IPS-20b (cell line): ENCODE measurements around the gene PSKH1.

Experiments
- H3K27ac ChIP-seq: one replicate; pipeline ENCODE4 v1.5.1; 2013; ENCODE audit warnings: low read length
- H3K27me3 ChIP-seq: 2 replicates; pipeline ENCODE4 v1.6.1; 2013; ENCODE audit warnings: mild to moderate bottlenecking, low read length, inconsistent platforms; ENCODE audit not compliant: insufficient read depth
- H3K36me3 ChIP-seq: 2 replicates; pipeline ENCODE4 v1.6.1; 2013; ENCODE audit warnings: low read depth, mild to moderate bottlenecking, inconsistent platforms, low read length, moderate library complexity; ENCODE audit not compliant: insufficient read depth
- H3K4me1 ChIP-seq: 2 replicates; pipeline ENCODE4 v1.6.1; 2013; ENCODE audit warnings: mild to moderate bottlenecking, control low read depth, inconsistent platforms, low read length, moderate library complexity; ENCODE audit not compliant: insufficient read depth
- H3K4me3 ChIP-seq: 2 replicates; pipeline ENCODE4 v1.5.1; 2013; ENCODE audit warnings: mild to moderate bottlenecking, low read length, inconsistent platforms
- H3K9ac ChIP-seq: 2 replicates; pipeline ENCODE4 v1.6.1; 2013; ENCODE audit warnings: low read depth, mild to moderate bottlenecking, inconsistent platforms, low read length, moderate library complexity
- H3K9me3 ChIP-seq: 2 replicates; pipeline ENCODE4 v1.6.1; 2013; ENCODE audit warnings: mild to moderate bottlenecking, low read depth, low read length, inconsistent platforms; ENCODE audit not compliant: insufficient read depth

Gene PSKH1

DNA sequence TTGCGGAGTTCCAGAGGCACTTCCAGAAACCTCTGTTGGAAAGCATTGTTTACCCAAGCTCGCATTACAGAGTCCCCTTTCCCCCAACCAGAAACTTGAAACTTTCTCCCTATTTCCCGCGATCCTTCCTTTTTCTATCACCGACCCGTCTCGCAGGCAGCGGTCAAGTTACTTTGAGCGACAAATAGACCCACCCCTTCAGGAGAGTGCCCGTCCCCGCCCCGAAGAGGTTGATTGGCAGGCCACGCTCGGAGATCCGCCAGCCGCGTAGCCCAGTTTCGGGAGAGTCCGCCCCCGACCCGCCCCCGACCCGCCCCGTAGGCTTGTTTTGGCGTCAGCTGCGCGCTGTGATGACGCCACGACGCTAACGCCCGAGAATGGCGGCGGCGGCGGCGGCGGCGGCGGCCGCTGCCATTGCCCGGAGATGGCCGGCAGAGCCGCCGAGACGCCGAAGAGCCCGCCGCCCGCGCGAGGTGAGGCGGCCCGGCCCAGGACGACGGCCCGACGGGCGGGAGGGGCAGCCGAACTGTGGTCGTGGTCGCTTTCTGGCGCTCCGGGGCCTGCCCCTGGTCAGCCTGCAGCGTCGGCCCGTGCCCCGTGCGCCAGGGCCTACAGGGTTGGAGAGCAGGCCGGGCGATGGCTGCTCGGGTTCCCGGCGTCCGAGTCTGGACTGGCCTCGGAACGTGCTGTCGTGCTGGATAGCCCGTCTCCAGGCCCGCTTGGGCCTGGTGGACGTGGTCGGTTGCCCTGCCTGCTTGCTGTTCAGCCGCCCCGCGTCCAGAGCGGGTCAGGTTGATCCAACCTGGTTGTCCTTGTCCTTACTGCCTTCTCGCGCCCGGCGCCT lies at the start of gene PSKH1:
TSS of gene PSKH1 (plus strand) at position 356 of the 844 bp plus-strand sequence. CDS start 15,496 bp downstream, outside the sequence.
- no peaks in the 10 kb centered on the region for H3K36me3 ChIP-seq
- H3K4me1 ChIP-seq: peaks cover 8% of the 10 kb centered on the region; the same call in 1 of the 2 replicates
- peak within 1 kb of the TSS; percentile 98 for H3K9ac ChIP-seq
- H3K9me3 ChIP-seq: no peaks in the 10 kb centered on the region
- no peaks in the 10 kb centered on the region for H3K27me3 ChIP-seq
- H3K4me3 ChIP-seq: peak within 1 kb of the TSS; percentile 87
- H3K27ac ChIP-seq: no peak within 1 kb of the TSS

DNA sequence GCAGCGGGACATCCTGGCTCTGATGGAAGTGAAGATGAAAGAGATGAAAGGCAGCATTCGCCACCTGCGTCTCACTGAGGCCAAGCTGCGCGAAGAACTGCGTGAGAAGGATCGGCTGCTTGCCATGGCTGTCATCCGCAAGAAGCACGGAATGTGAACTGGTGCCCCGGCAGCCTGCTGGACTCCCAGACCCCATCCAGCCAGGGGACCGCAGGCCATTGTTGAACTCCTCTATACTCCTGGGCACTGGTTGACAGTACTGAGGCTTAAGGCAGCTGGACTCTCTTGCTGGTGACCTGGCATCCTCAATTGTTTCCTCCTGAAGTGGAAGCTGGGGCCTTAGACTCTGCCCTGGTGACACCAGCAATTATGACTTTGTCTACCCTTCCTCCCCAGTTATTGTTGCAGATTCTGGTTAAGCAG lies 49.7 kb upstream of the PSKH1 start:
- Histone ChIP-seq H3K36me3 (no peaks in the 10 kb centered on the region), H3K9me3 (no peaks in the 10 kb centered on the region), H3K4me1 (peaks cover 38% of the 10 kb centered on the region), H3K27ac (no peak overlapping the region), H3K4me3 (peak overlapping the region; percentile 90), H3K27me3 (no peaks in the 10 kb centered on the region), H3K9ac (peak overlapping the region; percentile 87; the same call in 1 of the 2 replicates)

DNA sequence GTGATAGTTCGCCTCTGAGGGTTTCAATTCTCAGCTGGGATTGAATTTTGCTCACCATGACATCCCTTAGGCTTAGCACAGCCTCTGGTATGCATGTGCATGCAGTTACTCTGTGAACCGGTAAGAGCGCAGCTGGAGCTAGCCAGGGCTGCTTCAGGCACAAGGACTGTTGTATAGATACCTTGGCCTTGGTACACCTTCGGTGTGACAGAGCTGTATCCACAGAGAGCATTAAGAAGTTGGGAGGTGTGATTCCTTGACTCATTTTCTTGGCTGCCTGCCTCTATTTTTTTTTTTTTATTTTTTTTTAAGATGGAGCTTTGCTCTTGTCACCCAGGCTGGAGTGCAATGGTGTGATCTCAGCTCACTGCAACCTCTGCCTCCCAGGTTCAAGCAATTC lies 48.6 kb upstream of the PSKH1 start:
- H3K36me3 ChIP-seq: peaks cover 6% of the 10 kb centered on the region
- H3K4me1 ChIP-seq: peaks cover 40% of the 10 kb centered on the region
- no peaks in the 10 kb centered on the region for H3K9me3 ChIP-seq
- peak overlapping the region; percentile 90 for H3K4me3 ChIP-seq
- H3K27me3 ChIP-seq: no peaks in the 10 kb centered on the region
- H3K27ac ChIP-seq: no peak overlapping the region
- H3K9ac ChIP-seq: no peak overlapping the region

DNA sequence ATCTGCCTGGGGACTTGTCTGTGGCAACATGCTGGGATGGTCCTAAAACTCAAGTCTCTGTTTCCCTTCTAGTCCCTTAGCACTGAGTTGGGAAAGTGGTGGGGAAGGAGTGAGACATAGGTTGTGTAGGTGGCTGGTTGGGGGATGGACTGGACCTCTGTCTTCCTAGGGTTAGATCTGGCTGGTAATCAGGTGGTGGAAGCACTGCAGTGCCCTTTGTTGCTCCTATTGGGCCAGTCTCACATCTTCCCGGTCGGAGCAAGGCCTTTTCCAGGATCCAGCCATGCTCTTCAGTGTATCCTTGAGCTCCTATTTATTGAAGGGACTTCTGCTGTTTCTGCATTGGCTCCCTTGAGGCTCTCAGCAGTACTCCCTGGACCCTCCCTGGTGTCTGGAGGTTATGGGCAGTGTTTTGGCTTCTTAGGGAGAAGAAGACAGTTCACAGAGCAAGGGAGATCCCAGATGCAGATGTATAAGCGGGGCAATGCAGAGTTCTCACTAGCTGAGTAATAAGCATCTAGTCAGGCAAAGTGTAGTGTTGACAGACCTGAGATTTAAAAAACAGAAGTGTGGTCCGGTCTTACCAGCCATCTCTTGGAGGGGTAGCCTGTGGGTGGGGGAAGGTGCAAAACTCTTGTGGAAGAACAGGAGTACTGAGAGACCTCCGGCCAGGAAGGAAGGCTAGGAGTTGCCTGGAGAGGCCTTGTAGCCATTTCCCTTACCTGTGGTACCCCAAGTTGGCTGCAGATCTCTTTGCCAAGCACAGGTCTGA lies 47.6 kb upstream of the PSKH1 start:
- H3K4me1 ChIP-seq: peaks cover 40% of the 10 kb centered on the region
- no peaks in the 10 kb centered on the region for H3K9me3 ChIP-seq
- H3K27ac ChIP-seq: peak overlapping the region; percentile 96
- H3K4me3 ChIP-seq: peak overlapping the region; percentile 97
- H3K27me3 ChIP-seq: no peaks in the 10 kb centered on the region
- H3K36me3 ChIP-seq: peaks cover 8% of the 10 kb centered on the region
- H3K9ac ChIP-seq: peak overlapping the region; percentile 95

DNA sequence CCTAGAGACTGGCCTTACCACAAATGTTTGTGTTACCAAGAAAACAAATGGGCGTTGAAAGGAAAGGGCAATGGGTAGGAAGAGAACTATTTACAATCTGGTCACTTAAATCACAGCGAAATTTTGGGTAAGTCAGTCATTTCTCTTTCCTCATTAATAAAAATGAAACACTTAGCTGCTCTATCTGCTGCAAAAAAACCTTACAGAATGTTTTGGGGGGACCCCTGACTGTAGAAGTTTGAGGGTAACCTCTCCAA lies 47.1 kb upstream of the PSKH1 start:
- Histone ChIP-seq H3K4me1 (peaks cover 40% of the 10 kb centered on the region), H3K9me3 (no peaks in the 10 kb centered on the region), H3K27me3 (no peaks in the 10 kb centered on the region), H3K9ac (peak overlapping the region; percentile 95), H3K27ac (peak overlapping the region; percentile 96), H3K4me3 (peak overlapping the region; percentile 97), H3K36me3 (peaks cover 10% of the 10 kb centered on the region)

DNA sequence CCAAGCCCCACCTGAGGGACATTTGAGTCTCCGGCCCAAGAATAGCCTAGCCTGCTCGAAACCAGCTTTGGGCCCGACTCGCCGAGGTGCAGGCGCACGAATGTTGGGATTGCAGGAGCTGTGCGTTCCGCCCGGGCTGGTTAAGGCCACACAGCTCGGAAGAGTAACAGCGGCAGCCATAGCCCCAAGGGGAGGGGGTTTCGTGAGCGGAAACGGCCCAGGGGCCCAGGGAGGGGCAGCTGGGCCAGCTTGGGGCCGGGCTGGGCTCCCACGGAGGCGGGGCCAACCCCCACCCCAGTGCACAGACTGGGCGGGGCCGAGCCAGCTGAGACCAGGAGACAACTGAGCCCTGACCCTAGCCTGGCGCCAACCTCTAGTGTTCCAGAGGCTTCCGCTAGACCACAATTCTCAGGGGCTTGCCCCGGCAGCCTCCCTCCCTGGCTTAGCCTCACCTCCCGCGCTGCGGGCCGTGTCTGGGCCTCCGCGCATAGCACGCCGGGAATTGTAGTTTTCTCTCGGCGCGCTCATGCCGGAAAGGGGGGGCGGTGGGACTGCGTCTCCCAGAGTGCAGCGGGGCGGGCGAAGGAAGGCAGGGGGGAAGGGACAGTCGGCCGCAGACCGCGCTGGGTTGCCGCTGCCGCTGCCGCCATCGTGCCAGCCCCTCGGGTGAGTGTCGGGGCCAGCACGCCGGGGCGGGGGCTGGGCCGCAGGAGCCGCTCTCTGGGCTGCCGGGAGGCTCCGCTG lies 46.6 kb upstream of the PSKH1 start, which contains the start of gene NUTF2:
TSS of gene NUTF2 (plus strand) at position 614 of the 744 bp plus-strand sequence. CDS start 18,198 bp downstream, outside the sequence.
- H3K36me3 ChIP-seq: peaks cover 10% of the 10 kb centered on the region
- H3K9ac ChIP-seq: peak within 1 kb of the TSS; percentile 95
- H3K4me3 ChIP-seq: peak within 1 kb of the TSS; percentile 97
- peaks cover 36% of the 10 kb centered on the region for H3K4me1 ChIP-seq
- H3K27me3 ChIP-seq: no peaks in the 10 kb centered on the region
- H3K9me3 ChIP-seq: no peaks in the 10 kb centered on the region
- peak within 1 kb of the TSS; percentile 96 for H3K27ac ChIP-seq

DNA sequence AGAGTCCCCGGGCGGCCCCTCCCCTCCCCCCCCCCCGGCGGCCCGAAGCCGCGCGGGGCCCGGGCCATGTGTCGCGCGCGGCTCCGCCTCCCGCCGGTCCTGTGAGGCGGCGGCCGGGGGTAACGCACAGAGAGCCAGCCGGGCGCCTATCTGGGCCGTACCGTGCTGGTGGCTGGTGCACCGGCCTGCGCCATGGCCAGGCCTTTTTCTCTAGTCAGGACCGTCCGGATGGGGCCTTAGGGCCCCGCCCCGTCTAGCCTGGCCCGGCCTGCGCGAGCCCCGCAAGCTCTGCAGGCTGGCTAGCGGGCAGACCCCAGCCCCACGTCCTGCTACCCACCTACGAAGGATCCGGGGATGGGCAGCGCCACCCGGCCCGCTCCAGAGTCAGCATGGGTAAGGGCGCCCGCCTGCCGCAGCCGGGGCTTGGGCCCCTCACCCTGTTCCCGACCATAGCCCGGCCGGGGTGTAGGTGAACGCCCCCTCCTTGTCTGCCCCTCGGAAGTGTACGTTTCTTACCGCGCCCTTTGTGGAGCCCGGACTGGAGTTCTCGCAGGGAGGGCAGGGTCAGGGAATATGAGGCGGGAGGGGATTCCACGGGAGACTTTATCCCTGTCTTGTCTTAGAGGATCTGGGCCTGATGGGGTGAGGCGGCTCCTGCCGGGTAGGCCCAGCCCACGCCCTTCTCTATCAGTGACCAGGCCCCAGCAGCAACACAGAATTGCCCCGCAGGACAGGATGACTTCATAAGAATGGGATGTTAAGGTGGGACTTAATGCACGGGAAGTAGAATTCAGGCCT lies 45.8 kb upstream of the PSKH1 start, which contains the start of gene CENPT:
TSS of gene CENPT (minus strand) at position 630 of the 798 bp plus-strand sequence. CDS start 13,834 bp downstream, outside the sequence.
- H3K27me3 ChIP-seq: no peaks in the 10 kb centered on the region
- peak within 1 kb of the TSS; percentile 95 for H3K9ac ChIP-seq
- H3K36me3 ChIP-seq: peaks cover 10% of the 10 kb centered on the region
- H3K4me1 ChIP-seq: peaks cover 35% of the 10 kb centered on the region
- H3K4me3 ChIP-seq: peak within 1 kb of the TSS; percentile 97
- H3K9me3 ChIP-seq: no peaks in the 10 kb centered on the region
- peak within 1 kb of the TSS; percentile 96 for H3K27ac ChIP-seq

DNA sequence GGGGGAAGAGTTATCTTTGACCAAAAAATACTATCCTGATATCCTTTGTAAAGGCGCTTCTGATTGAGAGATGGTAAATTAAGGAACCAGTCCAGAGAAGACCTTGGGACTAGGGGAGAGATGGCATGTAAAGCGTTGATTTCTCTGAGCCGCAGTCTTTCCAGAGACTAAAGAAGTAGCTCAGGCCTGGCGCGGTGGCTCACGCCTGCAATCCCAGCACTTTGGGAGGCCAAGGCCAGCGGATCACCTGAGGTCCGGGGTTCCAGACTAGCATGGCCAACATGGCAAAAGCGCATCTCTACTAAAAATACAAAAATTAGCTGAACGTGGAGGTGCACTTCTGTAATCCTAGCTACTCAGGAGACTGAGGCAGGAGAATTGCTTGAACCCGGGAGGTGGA lies 44.9 kb upstream of the PSKH1 start:
- H3K27me3 ChIP-seq: no peaks in the 10 kb centered on the region
- peak overlapping the region; percentile 97 for H3K4me3 ChIP-seq
- H3K9ac ChIP-seq: peak overlapping the region; percentile 95; the same call in 1 of the 2 replicates
- H3K9me3 ChIP-seq: no peaks in the 10 kb centered on the region
- H3K4me1 ChIP-seq: peaks cover 34% of the 10 kb centered on the region
- H3K27ac ChIP-seq: no peak overlapping the region
- peaks cover 10% of the 10 kb centered on the region for H3K36me3 ChIP-seq

DNA sequence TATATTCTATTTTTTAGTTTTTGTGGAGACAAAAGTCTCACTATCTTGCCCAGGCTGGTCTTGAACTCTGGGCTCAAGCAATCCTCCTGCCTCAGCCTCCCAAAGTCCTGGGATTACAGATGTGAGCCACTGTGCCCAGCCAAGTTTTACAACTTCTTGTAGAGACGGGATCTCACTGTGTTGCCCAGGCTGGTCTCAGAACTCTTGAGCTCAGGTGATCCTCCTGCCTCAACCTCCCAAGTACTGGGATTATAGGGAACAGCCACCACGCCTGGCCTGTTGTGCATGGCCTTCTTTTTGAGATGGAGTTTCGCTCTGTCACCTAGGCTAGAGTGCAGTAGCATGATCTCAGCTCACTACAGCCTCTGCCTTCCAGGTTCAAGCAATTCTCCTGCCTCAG lies 39.4 kb upstream of the PSKH1 start:
- no peak overlapping the region for H3K9ac ChIP-seq
- peaks cover 19% of the 10 kb centered on the region for H3K4me1 ChIP-seq
- H3K4me3 ChIP-seq: no peak overlapping the region
- H3K27ac ChIP-seq: no peak overlapping the region
- no peaks in the 10 kb centered on the region for H3K9me3 ChIP-seq
- H3K36me3 ChIP-seq: peaks cover 14% of the 10 kb centered on the region
- H3K27me3 ChIP-seq: no peaks in the 10 kb centered on the region

DNA sequence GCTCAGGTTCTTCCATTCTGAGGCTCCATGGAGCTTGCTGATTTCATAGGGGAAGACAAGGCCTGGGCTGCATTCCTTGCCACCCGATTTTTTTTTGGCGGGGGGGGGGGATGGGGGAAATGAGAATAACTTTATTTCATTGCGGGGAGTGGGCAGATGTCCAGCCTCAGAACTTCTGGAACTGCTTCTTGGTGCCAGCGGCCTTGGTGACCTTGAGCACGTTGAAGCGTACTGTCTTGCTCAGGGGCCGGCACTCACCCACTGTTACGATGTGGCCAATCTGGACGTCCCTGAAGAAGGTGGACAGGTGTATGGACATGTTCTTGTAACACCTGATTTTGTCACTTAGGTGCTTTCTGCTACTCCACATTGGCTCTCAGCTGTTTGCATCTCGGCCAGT lies 37.3 kb upstream of the PSKH1 start:
- no peak overlapping the region for H3K27ac ChIP-seq
- peaks cover 11% of the 10 kb centered on the region for H3K36me3 ChIP-seq
- no peak overlapping the region for H3K4me3 ChIP-seq
- no peak overlapping the region for H3K9ac ChIP-seq
- H3K4me1 ChIP-seq: peaks cover 17% of the 10 kb centered on the region
- no peaks in the 10 kb centered on the region for H3K27me3 ChIP-seq
- no peaks in the 10 kb centered on the region for H3K9me3 ChIP-seq
